ENCODE data around the gene SUGCT.

GRCh38 chr7:40773656-40774055 is 638.9 kb downstream of the SUGCT start:
- TF ChIP-seq TAF1 (IDR thresholded peaks at IDR 0.05; ENCODE audit: borderline replicate concordance, insufficient read depth, low read length), result no peak
- TF ChIP-seq REST (IDR thresholded peaks at IDR 0.05; ENCODE audit: insufficient read depth in 1 of 2, low read depth in 2 of 2, low read length in 2 of 2), result no peak
- no peak for TF ChIP-seq SIN3A (IDR thresholded peaks at IDR 0.05; ENCODE audit: borderline replicate concordance, insufficient read depth, low read length)
- TF ChIP-seq POLR2AphosphoS5 (IDR thresholded peaks at IDR 0.05; ENCODE audit: low read depth, low read length), result no peak
